ENCODE measurements around the gene NPEPPS.

NPEPPS gene

GRCh38 chr17:47669081-47669480, 138.2 kb downstream of the NPEPPS start:
- DNase-seq: no peak

- no peak for DNase-seq
These were observed 139.2 kb downstream of the NPEPPS start for GRCh38 chr17:47670064-47670463.
